HCT116 (cell line): ENCODE data around the gene CDH4. TPM values are rescaled to one million over a fixed set of nuclear protein-coding genes. Genes with fewer than 3 reads are reported as not detected.

ENCODE experiments used
- ATAC-seq: fragments of 200-7000 bp; cut with Tn5 transposase; 2 replicates; pipeline ENCODE4 v1.9.1; 2020; ENCODE audit warnings: mild to moderate bottlenecking, moderate library complexity
- BruUV-seq: library from RNA; stranded (reverse); fragments of 400-500 nt; replicated peaks from 2 replicates; lab custom pipeline; 2021; lab: Mats Ljungman, UMichigan
- CTCF ChIA-PET: fragments of 300-600 bp; sonication (Branson Sonifier 250); formaldehyde crosslinking; loops from one replicate; lab custom pipeline; 2021; ENCODE audit warnings: antibody characterized with exemption; lab: Charles Lee
- POLR2A ChIA-PET: fragments of 300-600, 350-600 bp; sonication (Branson Sonifier 250); formaldehyde crosslinking; loops from one replicate; lab custom pipeline; 2021; ENCODE audit warnings: antibody characterized with exemption; lab: Charles Lee
- RAD21 ChIA-PET, 2 experiments: fragments of 300-600 bp; sonication (Branson Sonifier 250); formaldehyde crosslinking; loops; one replicate each; lab custom pipeline; 2023; ENCODE audit warnings: low total read pairs in 2 of 2; ENCODE audit not compliant: uncharacterized antibody in 2 of 2, unreplicated experiment in 2 of 2, low non-redundant PET in 1 of 2; lab: Charles Lee
- DNase-seq: peaks from one replicate; pipeline ENCODE4 v3.0.0-alpha.2; 2010; ENCODE audit warnings: low read depth, low spot score
- H2AFZ ChIP-seq: fragments of 200-600 bp; shearing (Covaris generic), sonication (generic); 2 replicates; pipeline ENCODE4 v1.6.1; 2017; ENCODE audit warnings: low read depth, mixed run types, mixed read lengths, antibody characterized with exemption, low read length; ENCODE audit not compliant: poor library complexity, severe bottlenecking
- H3K27ac ChIP-seq: 2 replicates; pipeline ENCODE4 v1.5.1; 2012; ENCODE audit warnings: low read depth, low read length
- H3K27me3 ChIP-seq: fragments of 200-600 bp; sonication (generic); 2 replicates; pipeline ENCODE4 v1.6.1; 2016; ENCODE audit warnings: mixed run types, low read length, mixed read lengths; ENCODE audit not compliant: insufficient read depth
- H3K36me3 ChIP-seq, 2 experiments: fragments of 200-500 bp in 1 of 2; fragments of 200-600 bp in 1 of 2; sonication (Bioruptor generic) in 1 of 2; sonication (generic) in 1 of 2; 2 replicates each; pipeline versions ENCODE4 v1.5.1 to v1.6.1; 2014 to 2016; ENCODE audit warnings: low read length in 2 of 2, inconsistent platforms in 1 of 2, mixed read lengths in 1 of 2, mixed run types in 1 of 2; ENCODE audit not compliant: insufficient read depth in 2 of 2, control insufficient read depth in 1 of 2
- H3K4me1 ChIP-seq, 2 experiments: fragments of 200-600 bp in 1 of 2; sonication (generic) in 1 of 2; 2 replicates each; pipeline versions ENCODE4 v1.5.1 to v1.6.1; 2012 to 2017; ENCODE audit warnings: low read length in 2 of 2, inconsistent platforms in 1 of 2, mild to moderate bottlenecking in 1 of 2, mixed read lengths in 1 of 2, mixed run types in 1 of 2, moderate library complexity in 1 of 2; ENCODE audit not compliant: insufficient read depth in 2 of 2, control insufficient read depth in 1 of 2
- H3K4me2 ChIP-seq: fragments of 200-600 bp; sonication (generic); 2 replicates; pipeline ENCODE4 v1.6.1; 2017; ENCODE audit warnings: mixed run types, low read length, mixed read lengths
- H3K4me3 ChIP-seq, 2 experiments: fragments of 200-600 bp in 1 of 2; sonication (generic) in 1 of 2; replicated peaks in 1 of 2; 2 replicates each; pipeline ENCODE4 v1.5.1; 2011 to 2016; ENCODE audit warnings: low read length in 2 of 2, control low read depth in 1 of 2, low read depth in 1 of 2, mild to moderate bottlenecking in 1 of 2, mixed read lengths in 1 of 2, mixed run types in 1 of 2
- H3K79me2 ChIP-seq: fragments of 200-600 bp; sonication (generic); 2 replicates; pipeline ENCODE4 v1.6.1; 2017; ENCODE audit warnings: mild to moderate bottlenecking, mixed run types, low read length, moderate library complexity, mixed read lengths; ENCODE audit not compliant: insufficient read depth
- H3K9ac ChIP-seq: fragments of 200-600 bp; sonication (generic); 2 replicates; pipeline ENCODE4 v1.6.1; 2016; ENCODE audit warnings: low read length, mixed read lengths
- H3K9me2 ChIP-seq: fragments of 200-600 bp; sonication (generic), shearing (Covaris generic); 2 replicates; pipeline ENCODE4 v1.6.1; 2017; ENCODE audit warnings: mixed run types, mild to moderate bottlenecking, moderate library complexity; ENCODE audit not compliant: insufficient read depth
- H3K9me3 ChIP-seq, 2 experiments: fragments of 200-500 bp in 1 of 2; fragments of 200-600 bp in 1 of 2; sonication (Bioruptor generic) in 1 of 2; sonication (generic) in 1 of 2; 2 replicates each; pipeline ENCODE4 v1.6.1; 2014 to 2017; ENCODE audit warnings: low read length in 2 of 2, mixed read lengths in 2 of 2, inconsistent platforms in 1 of 2, low read depth in 1 of 2, mild to moderate bottlenecking in 1 of 2, mixed run types in 1 of 2, moderate library complexity in 1 of 2; ENCODE audit not compliant: control insufficient read depth in 1 of 2, insufficient read depth in 1 of 2
- H4K20me1 ChIP-seq: fragments of 200-600 bp; sonication (generic), shearing (Covaris generic); 2 replicates; pipeline ENCODE4 v1.6.1; 2017; ENCODE audit warnings: mixed run types, mild to moderate bottlenecking, moderate library complexity; ENCODE audit not compliant: insufficient read depth
- EGR1 ChIP-seq: IDR thresholded peaks from 2 replicates; pipeline ENCODE4 v1.6.1; 2012; ENCODE audit warnings: low read depth
- EZH2 ChIP-seq: fragments of 200-600 bp; sonication (generic); IDR thresholded peaks from 2 replicates; pipeline ENCODE4 v1.6.1; 2017; ENCODE audit warnings: antibody characterized with exemption, mixed run types
- EZH2phosphoT487 ChIP-seq: fragments of 200-600 bp; IDR thresholded peaks from 2 replicates; pipeline ENCODE4 v1.6.1; 2018; ENCODE audit warnings: antibody characterized with exemption, borderline replicate concordance
- FOSL1 ChIP-seq: IDR thresholded peaks from 2 replicates; pipeline ENCODE4 v1.6.1; 2012; ENCODE audit warnings: low read depth
- JUND ChIP-seq: IDR thresholded peaks from 2 replicates; pipeline ENCODE4 v1.6.1; 2012
- POLR2A ChIP-seq: IDR thresholded peaks from 2 replicates; pipeline ENCODE4 v1.7.0; 2011; ENCODE audit warnings: borderline replicate concordance; ENCODE audit not compliant: insufficient read depth, insufficient read length; ENCODE audit errors: extremely low read depth
- RAD21 ChIP-seq: IDR thresholded peaks from 2 replicates; pipeline ENCODE4 v1.6.1; 2012; ENCODE audit warnings: low read depth, mild to moderate bottlenecking
- SP1 ChIP-seq: IDR thresholded peaks from 2 replicates; pipeline ENCODE4 v1.6.1; 2012; ENCODE audit warnings: low read depth
- SRF ChIP-seq: IDR thresholded peaks from 2 replicates; pipeline ENCODE4 v1.6.1; 2012; ENCODE audit warnings: low read depth
- ZBTB33 ChIP-seq: IDR thresholded peaks from 2 replicates; pipeline ENCODE4 v1.6.1; 2011; ENCODE audit warnings: mild to moderate bottlenecking, low read length, moderate library complexity; ENCODE audit not compliant: insufficient replicate concordance; ENCODE audit errors: extremely low read depth
- ZFX ChIP-seq: fragments of 450-650 bp; IDR thresholded peaks from 2 replicates; pipeline ENCODE4 v1.6.1; 2017
- ZNF274 ChIP-seq: fragments of 200-500 bp; sonication (Bioruptor generic); IDR thresholded peaks from 2 replicates; pipeline ENCODE4 v1.6.1; 2014; ENCODE audit warnings: mild to moderate bottlenecking, low read depth, low read length, inconsistent platforms
- intact Hi-C: fragments of 100-400 bp; cut with micrococcal nuclease; formaldehyde crosslinking; loops from 2 replicates; pipeline ENCODE4 v1.10.0; 2022
- total RNA-seq: library from RNA; stranded (reverse); gene quantifications from one replicate; pipeline ENCODE4 v1.2.1, GENCODE V29; 2021; ENCODE audit not compliant: unreplicated experiment
- TF ChIP-seq, protein P1 (sequence below): IDR thresholded peaks from 2 replicates; pipeline ENCODE4 v1.6.1; 2012
- TF ChIP-seq, protein P2 (sequence below): IDR thresholded peaks from 2 replicates; pipeline ENCODE4 v1.6.1; 2012; ENCODE audit warnings: low read depth

Gene CDH4
- total RNA-seq, 1 experiment from 2014 or later, result not detected

DNA sequence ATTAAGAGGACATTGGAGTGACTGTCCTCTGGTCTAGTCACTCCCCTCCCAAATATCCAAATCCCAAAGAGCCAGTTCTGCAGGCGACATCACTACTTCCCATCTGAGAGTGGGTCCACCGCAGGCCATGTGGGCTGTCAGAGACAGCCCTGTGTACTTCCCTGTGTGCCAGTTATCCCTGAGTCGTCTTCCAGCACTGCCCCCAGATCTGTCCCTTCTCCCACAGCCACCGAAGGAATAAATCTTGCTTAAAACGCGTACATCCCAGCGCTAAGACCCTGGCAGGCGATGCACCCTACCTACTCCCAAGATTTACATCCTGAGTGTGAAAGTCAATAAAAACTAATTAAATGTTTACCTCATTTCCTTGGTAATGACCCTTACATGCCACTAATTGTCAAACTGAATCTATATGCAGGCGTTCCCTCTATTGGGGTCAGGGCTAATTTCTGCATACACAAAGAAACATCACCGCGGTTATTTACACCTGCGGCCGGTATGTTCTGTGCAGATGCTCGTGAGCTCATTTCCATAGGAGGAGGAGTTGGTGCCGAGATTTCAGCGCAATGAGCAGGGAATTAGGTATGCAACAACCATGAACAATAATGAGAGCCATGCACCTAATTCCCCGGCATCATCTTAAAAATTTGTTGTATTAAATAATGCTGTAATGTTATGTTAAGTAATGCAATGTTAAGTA is 31.3 kb upstream of the CDH4 start:
- Histone ChIP-seq H3K27ac (no peak overlapping the region), H2AFZ (no peak overlapping the region), H3K4me1 (no peaks in the 10 kb centered on the region), H3K9me2 (no peaks in the 10 kb centered on the region), H4K20me1 (no peaks in the 10 kb centered on the region), H3K4me2 (no peak overlapping the region), H3K9me3 (peaks cover 24 to 51% of the 10 kb centered on the region in 2 experiments; a peak in 2 of 4 replicates), H3K36me3 (no peaks in the 10 kb centered on the region), H3K9ac (no peak overlapping the region), H3K79me2 (no peaks in the 10 kb centered on the region), H3K27me3 (no peaks in the 10 kb centered on the region), H3K4me3 (no peak overlapping the region)
- CTCF ChIA-PET, result no interaction called here
- TF ChIP-seq EZH2phosphoT487 (no peak), RAD21 (no peak), ZFX (no peak), SP1 (no peak), ZBTB33 (no peak), SRF (no peak), FOSL1 (no peak), POLR2A (no peak), JUND (no peak), EZH2 (no peak), EGR1 (no peak), ZNF274 (no peak)
- TF ChIP-seq, protein P1, sequence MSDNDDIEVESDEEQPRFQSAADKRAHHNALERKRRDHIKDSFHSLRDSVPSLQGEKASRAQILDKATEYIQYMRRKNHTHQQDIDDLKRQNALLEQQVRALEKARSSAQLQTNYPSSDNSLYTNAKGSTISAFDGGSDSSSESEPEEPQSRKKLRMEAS, result no peak
- TF ChIP-seq, protein P2, sequence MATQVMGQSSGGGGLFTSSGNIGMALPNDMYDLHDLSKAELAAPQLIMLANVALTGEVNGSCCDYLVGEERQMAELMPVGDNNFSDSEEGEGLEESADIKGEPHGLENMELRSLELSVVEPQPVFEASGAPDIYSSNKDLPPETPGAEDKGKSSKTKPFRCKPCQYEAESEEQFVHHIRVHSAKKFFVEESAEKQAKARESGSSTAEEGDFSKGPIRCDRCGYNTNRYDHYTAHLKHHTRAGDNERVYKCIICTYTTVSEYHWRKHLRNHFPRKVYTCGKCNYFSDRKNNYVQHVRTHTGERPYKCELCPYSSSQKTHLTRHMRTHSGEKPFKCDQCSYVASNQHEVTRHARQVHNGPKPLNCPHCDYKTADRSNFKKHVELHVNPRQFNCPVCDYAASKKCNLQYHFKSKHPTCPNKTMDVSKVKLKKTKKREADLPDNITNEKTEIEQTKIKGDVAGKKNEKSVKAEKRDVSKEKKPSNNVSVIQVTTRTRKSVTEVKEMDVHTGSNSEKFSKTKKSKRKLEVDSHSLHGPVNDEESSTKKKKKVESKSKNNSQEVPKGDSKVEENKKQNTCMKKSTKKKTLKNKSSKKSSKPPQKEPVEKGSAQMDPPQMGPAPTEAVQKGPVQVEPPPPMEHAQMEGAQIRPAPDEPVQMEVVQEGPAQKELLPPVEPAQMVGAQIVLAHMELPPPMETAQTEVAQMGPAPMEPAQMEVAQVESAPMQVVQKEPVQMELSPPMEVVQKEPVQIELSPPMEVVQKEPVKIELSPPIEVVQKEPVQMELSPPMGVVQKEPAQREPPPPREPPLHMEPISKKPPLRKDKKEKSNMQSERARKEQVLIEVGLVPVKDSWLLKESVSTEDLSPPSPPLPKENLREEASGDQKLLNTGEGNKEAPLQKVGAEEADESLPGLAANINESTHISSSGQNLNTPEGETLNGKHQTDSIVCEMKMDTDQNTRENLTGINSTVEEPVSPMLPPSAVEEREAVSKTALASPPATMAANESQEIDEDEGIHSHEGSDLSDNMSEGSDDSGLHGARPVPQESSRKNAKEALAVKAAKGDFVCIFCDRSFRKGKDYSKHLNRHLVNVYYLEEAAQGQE, result no peak
- RAD21 ChIA-PET, result no interaction called here
- POLR2A ChIA-PET, result no interaction called here
- no TSS peak for BruUV-seq
- DNase-seq, result no peak
- intact Hi-C loops, result no loop called here
- ATAC-seq, result no peak
